ENCODE measurements around the gene RBMS3.
A peak's percentile ranks its signal among the peaks of the same experiment; 100 is the strongest.

RBMS3 gene

GRCh38 chr3:29972320-29972993, 691.6 kb downstream of the RBMS3 start:
- H3K36me3 Mint-ChIP-seq (ENCODE audit: low read depth), result peaks cover 10% of the 10 kb centered on the region
- no peak for TF ChIP-seq CTCF (IDR thresholded peaks at IDR 0.05; ENCODE audit: unreplicated experiment in 3 of 3)

GRCh38 chr3:29973763-29974162, 692.9 kb downstream of the RBMS3 start:
- peaks cover 4% of the 10 kb centered on the region for H3K36me3 Mint-ChIP-seq (ENCODE audit: low read depth)
- H3K27ac Mint-ChIP-seq, result no peak overlapping the region
- peaks cover 12% of the 10 kb centered on the region for H3K9me3 Mint-ChIP-seq
- peaks cover 4% of the 10 kb centered on the region for H3K4me1 Mint-ChIP-seq
- no peak overlapping the region for H3K4me3 Mint-ChIP-seq
- no peak for TF ChIP-seq CTCF (IDR thresholded peaks at IDR 0.05; ENCODE audit: unreplicated experiment in 3 of 3)
- H3K27me3 Mint-ChIP-seq (ENCODE audit: low read depth), result no peaks in the 10 kb centered on the region

More at GRCh38 chr3:29972320-29972993, 691.6 kb downstream of the RBMS3 start:
- H3K9me3 Mint-ChIP-seq, result peaks cover 18% of the 10 kb centered on the region
- no peak overlapping the region for H3K4me3 Mint-ChIP-seq
- peaks cover 4% of the 10 kb centered on the region for H3K4me1 Mint-ChIP-seq
- H3K27ac Mint-ChIP-seq, result peak overlapping the region in 1 of 3 experiments; percentile 63
- H3K27me3 Mint-ChIP-seq (ENCODE audit: low read depth), result no peaks in the 10 kb centered on the region

- Mint-ChIP-seq H3K9me3 (peaks cover 26% of the 10 kb centered on the region), H3K4me1 (no peaks in the 10 kb centered on the region), H3K27me3 (ENCODE audit: low read depth) (no peaks in the 10 kb centered on the region), H3K36me3 (ENCODE audit: low read depth) (peaks cover 4% of the 10 kb centered on the region), H3K27ac (no peak overlapping the region), H3K4me3 (no peak overlapping the region)
- no peak for TF ChIP-seq CTCF (IDR thresholded peaks at IDR 0.05; ENCODE audit: unreplicated experiment in 3 of 3)
Observed at GRCh38 chr3:29976871-29977270, 696.0 kb downstream of the RBMS3 start.

- no peaks in the 10 kb centered on the region for H3K4me1 Mint-ChIP-seq
- no peak overlapping the region for H3K4me3 Mint-ChIP-seq
- TF ChIP-seq CTCF (IDR thresholded peaks at IDR 0.05; ENCODE audit: unreplicated experiment in 3 of 3), result no peak
- H3K9me3 Mint-ChIP-seq, result peaks cover 31% of the 10 kb centered on the region
- H3K27me3 Mint-ChIP-seq (ENCODE audit: low read depth), result no peaks in the 10 kb centered on the region
- no peak overlapping the region for H3K27ac Mint-ChIP-seq
- peaks cover 4% of the 10 kb centered on the region for H3K36me3 Mint-ChIP-seq (ENCODE audit: low read depth)
Observed at GRCh38 chr3:29977360-29977759, 696.5 kb downstream of the RBMS3 start.

- Mint-ChIP-seq H3K4me3 (no peak overlapping the region), H3K27ac (no peak overlapping the region), H3K4me1 (no peaks in the 10 kb centered on the region), H3K27me3 (ENCODE audit: low read depth) (no peaks in the 10 kb centered on the region), H3K36me3 (ENCODE audit: low read depth) (peaks cover 4% of the 10 kb centered on the region), H3K9me3 (peaks cover 38% of the 10 kb centered on the region)
- TF ChIP-seq CTCF (IDR thresholded peaks at IDR 0.05; ENCODE audit: unreplicated experiment in 3 of 3), result no peak
Observed at GRCh38 chr3:29978036-29978435, 697.2 kb downstream of the RBMS3 start.

- H3K36me3 Mint-ChIP-seq (ENCODE audit: low read depth), result peaks cover 13% of the 10 kb centered on the region
- no peak overlapping the region for H3K4me3 Mint-ChIP-seq
- H3K4me1 Mint-ChIP-seq, result peaks cover 30% of the 10 kb centered on the region
- peaks cover 12% of the 10 kb centered on the region for H3K9me3 Mint-ChIP-seq
- H3K27me3 Mint-ChIP-seq (ENCODE audit: low read depth), result no peaks in the 10 kb centered on the region
- no peak for TF ChIP-seq CTCF (IDR thresholded peaks at IDR 0.05; ENCODE audit: unreplicated experiment in 3 of 3)
- H3K27ac Mint-ChIP-seq, result peak overlapping the region; percentile 56 to 85 (median 70)
Observed at GRCh38 chr3:29991198-29991597, 710.3 kb downstream of the RBMS3 start.
